Esophagus mucosa (tissue), 1 donor: ENCODE results near the gene TEAD1. TPM values are rescaled to one million over a fixed set of nuclear protein-coding genes. Genes with fewer than 3 reads are reported as not detected.

Source experiments
- ATAC-seq: fragments of 200-7000 bp; cut with Tn5 transposase; one replicate; pipeline ENCODE4 v1.9.1; 2020
- total RNA-seq: library from RNA; stranded (reverse); gene quantifications from one replicate; pipeline ENCODE4 v1.2.4, GENCODE V29; 2023
- donor health status: DM: yes; HTN: yes; CAD: no.

Gene TEAD1
- total RNA-seq, 1 donor from 2014 or later = 35.3 TPM

DNA sequence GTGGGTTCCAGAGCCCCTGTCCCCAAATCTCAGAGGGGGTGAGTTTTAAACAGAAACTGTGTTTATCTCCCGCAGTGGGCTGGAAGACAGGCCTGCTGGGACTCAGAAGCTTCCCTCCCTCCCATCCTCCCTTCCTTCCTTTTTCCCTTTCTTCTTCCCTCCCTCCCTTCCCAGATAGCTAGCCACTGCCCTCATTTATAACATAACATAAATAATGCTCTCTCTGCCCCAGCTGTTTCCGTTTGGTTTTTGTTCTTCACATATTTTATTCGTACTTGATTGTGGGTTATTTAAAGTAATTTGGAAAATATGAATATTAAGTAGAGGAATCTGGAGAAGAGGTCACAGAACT lies 140.9 kb downstream of the TEAD1 start:
- no peak for ATAC-seq

DNA sequence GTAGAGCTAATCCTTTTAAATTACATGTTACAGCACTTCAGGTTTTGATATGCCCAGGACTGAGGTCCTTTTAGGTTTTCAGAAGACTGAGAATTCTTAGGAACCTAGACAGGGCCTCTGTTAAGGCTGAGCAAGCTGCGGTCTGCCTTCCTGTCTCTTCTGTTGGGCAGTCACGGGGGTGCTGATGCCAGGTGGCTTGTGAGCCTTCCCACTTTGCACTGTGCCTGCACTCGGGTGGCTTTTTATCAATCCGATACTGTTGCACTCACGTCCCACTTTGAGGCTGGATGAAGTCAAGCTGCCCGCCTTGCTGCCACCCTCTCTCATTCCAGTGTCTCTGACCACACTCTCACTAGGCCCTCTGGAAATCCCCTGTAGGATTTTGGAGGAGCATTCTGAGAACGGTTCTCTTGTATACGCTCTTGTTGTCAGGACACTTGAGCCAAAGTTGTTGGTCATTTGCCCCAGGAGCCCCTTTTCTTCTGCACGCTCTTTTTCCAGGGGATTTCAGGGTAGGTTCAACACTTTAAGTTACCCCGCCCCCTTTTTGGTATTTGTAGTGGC lies 141.8 kb downstream of the TEAD1 start:
- ATAC-seq = peak; percentile 4

DNA sequence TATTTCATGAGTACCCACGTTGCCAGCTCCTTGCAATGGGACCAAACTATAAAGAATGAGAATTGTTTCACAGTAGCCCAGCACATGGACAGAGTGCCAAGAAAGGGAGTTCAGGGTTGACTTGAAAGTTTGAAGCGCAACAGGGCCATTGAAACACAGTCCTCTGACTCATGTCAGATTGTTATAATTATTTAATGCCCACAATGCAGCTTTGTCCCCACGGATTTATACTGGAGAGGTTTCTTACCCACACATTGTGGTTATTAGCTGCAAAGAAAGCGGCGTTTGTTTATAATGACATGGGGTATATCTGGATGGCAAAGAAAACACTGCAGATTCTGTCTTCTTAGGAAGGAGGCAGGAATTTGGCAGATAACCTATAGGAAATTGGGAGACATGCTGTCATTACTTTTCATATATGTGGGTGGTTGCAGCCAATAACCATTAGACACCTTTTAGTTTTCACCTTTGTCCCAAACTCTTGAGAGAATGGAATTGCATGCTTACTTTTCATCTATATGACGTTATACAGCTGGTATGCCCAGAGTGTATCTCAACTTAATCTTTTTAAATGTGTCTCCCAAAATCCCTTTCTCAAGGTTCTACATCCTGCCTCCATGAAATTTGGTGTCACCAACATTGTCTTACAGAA lies 143.6 kb downstream of the TEAD1 start:
- no peak for ATAC-seq

DNA sequence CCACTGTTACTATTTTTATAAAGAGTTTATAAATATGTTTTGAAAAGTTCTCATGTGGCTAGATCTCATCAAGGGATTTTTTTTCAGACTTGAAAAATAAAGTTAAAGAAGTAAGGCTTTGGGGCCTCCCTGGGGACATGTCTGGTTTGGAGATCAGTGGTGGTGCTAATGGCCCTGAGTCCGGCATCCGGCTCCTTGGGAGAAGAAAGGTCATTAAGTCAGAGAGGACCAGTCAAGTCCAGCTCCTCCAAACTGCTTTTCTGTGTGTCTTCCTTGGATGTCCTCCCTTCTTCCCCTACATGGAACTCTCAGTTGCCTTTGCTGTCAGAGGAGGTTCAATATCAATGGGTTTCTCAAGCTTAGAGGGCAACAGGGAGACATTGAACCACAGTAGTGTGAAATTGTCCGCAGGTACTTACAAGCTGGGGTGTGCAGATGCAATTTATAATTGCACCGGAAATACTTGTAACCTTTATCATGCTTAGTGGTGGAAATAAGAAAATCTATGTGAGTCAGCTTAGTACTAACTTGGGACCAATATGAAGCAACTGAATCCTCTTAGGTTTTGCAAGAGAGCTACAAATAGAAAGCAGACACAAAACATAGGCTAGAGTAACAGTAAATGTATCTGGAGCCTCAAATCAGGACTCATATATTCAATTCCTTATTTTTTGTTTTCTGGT lies 144.3 kb downstream of the TEAD1 start:
- no peak for ATAC-seq

DNA sequence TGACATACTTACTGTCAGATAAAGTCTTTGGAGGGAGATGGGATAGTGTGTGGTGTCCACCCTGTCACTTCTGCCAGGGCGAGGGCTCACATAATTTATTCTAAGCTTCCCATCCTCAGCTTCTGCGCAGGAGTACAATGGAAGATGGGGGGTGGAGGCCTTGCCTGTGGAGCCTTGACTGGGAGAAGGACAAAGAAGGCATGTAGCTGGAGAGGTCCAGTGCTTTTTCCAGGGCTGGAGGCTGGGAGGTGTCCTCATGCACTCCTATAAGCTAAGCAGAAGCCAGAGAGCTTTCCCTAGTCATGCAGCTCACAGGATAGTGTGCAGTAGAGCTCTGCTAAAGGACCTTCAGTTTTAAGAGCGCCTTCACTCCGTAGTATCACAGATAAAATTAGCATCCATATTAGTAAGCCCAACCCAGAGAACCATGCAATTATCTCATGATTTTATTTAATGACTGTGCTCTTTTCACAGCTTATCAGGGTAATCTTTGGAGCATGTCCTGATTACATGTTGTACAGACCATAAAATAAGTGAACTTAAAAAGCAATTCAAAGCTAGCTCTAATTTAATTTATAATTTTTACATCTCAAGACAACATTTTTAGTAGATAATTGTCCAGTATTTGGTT lies 148.3 kb downstream of the TEAD1 start:
- ATAC-seq = no peak

DNA sequence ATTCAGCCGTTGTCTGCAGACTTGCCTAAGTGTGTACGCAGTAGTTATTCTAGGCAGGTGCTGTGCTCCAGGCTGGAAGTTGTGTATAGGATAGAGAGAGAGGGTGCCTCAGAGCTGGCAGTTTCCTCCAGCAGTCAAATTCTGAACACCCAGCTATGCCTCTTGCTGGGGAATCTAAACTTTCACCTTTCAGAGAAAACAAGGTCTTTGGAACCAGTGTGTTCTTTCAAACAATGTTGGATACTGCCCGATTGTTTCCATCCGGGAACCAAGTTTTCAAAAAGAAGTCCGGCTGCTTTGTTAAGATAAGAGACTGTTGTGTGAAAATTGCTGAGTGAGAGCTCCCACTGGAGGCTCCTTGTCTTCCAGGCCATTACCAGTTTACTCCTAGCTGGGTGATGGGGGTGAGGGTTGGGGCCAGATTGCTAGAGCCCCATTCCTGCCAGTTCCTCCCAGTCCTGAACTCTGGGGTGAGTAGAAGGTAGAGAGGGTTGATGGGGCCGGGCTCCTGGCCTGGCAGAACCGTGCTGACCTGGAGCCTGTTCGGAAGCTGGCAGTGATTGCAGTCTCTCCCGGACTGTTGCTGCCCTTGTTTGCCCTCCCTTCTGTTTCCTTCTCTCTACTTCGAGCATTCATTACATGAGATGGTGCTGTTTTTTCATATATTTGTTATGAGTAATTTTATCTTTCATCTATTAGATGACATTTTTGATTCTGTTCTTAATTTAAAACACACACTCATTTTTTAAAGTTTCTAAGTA lies 150.2 kb downstream of the TEAD1 start:
- no peak for ATAC-seq

DNA sequence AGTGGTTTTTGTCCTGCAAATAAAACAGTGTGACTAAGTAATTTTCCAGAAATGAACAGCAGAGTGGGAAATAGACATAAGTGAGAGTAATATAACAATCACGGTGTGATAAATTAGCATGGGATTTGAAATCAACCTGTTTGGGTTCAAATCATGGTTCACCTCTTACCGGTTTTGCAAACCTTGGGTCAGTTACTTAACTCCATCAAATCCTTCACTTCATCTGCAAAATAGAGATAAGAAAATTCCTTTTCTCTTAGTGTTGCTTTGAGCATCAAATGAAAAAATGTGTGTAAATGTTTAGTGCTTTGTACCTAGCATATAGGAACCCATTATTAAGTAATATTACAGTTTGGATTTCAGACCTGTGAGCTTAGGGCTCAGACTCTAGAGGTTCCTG lies 152.2 kb downstream of the TEAD1 start:
- ATAC-seq = no peak

DNA sequence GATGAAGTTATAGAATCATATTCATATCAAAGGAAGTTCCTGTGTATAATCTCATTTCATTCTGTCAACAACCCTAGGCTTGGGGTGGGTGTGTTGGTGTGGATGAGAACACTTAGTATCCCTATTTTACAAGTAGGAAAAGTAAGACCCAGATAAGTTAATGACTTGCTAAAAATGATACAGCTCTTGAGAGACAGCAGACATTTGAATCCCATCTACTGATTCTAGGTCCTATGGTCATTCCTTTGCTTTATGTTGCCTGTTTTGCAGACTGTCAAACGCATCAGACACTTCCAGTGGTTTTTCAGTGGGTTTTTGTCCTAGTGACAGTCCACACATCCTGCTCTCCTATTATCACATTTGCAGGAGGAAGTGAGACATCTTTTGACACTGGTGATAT lies 153.1 kb downstream of the TEAD1 start:
- no peak for ATAC-seq

DNA sequence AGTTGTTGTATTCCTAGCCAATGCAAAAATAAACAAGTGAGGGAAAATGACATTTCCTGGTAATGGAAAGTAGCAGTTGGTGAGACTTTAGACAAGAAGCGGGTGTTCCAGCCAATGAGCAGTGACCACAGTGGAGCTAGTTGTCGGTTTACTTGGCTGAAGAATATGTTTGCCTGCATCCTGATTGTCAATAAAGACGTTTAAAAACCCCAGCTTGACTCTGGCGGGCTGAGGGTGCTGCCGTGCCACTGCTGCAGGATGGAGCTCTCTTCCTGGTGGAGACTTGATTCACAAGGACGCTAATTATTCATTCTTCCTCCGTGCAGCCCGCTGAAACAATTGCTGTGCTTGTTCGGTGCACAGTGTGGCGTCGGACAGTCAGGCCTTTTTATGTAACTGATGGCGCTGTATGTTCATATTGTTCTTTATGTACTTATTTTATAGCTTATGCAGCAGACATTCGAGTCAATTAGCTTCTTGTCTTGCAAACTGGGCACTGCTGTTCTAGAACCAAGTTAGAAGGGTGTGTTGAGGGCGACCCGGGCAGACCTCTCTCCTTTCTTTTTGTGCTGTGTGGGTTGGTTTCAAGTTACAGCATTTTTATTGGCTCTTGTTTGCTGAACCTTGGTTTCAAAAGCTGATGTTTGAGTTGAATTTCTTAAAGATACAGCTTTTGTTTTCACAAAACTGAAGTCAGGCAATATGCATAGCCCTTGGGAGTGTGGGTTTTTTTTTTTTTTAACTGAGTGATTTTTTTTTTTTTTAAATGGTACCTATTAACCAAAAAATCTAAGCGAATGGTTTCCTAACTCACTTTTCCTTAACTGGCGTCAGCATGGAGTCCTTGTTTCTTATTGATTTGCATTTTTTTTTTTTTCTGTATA lies 153.9 kb downstream of the TEAD1 start:
- ATAC-seq = peak; percentile 70

DNA sequence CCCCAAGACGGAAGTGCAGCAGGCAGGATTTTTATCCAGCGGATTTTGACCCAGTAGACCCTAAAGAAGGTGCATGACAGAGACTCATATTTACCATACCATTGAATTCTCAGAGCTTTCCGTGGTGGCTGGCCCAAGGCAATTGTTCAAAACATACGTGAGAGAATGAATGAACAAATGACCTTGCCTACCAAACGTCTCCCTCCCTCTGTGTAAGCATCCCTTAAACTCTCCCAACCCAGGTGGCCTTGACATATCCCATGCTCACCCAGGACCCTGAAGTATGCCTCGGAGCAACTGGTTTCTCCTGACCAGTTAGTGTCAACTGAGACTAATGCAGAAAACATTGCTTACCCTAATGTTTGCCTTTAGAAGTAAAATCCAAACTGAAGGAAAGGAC lies 154.9 kb downstream of the TEAD1 start:
- ATAC-seq = no peak

DNA sequence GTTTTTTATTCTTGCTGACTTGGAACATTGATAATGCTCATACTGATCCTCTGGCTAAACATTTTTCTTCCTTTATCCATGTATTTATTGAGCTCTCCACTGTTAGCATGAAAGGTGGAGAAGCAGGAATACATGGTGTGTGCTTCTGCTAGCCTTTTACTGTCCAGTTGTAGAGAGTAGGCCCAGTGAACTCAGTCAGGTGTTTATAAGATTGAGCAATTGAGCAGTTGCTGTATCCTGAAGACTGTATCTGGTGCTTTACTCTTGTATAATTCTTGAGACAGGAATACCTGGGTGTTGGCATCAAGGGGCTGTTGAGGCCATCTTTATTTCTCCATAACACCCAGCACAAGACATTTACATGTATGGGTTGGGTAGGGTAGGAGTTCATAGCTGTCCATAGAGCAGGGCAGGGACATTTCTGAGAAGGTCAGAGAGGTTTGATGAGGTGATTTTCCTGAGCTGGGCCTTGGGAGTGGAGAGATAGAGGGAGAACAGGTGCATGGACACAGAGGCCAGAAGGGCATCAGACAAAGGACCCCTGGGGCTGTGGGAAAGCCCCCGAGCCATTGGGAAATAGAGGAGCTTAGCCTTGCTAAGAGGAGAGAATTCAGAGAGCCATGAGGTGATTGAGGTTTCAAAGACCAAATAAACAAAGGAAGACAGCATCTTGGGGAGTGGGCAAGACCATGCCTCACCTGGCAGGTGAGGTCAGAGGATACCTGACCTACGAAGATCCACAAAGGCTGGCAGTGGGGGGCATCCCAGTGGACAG lies 155.5 kb downstream of the TEAD1 start:
- ATAC-seq = no peak

DNA sequence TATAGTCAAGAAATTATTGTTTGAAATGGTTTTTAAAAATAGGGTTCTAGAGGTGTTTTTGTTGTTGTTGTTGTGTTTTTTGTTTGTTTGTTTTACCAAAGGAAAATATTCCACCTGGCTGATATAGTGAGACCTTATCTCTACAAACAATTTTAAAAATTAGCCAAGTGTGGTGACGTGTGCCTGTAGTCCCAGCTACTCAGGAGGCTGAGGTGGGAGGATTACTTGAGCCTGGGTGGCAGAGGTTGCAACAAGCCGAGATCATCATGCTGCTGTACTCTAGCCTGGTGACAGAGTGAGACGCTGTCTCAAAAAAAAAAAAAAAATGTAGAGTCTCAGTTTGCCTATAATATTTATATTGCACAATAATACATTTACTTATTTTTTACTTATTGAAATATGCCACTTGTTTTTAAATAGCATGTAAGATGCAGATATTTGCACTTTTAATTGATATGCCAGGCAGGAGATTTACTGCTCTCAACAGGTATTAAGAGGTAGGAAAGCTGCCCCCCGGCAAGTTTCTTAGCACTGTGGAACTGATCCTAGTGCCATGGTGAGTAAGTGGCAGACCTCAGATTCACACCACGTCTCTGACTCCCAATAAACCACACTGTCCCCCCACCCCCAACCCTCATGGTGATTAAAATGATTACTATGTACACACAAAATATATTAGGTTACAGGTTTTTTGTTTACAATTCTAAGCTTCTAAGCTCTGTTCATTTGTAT lies 157.4 kb downstream of the TEAD1 start:
- no peak for ATAC-seq

DNA sequence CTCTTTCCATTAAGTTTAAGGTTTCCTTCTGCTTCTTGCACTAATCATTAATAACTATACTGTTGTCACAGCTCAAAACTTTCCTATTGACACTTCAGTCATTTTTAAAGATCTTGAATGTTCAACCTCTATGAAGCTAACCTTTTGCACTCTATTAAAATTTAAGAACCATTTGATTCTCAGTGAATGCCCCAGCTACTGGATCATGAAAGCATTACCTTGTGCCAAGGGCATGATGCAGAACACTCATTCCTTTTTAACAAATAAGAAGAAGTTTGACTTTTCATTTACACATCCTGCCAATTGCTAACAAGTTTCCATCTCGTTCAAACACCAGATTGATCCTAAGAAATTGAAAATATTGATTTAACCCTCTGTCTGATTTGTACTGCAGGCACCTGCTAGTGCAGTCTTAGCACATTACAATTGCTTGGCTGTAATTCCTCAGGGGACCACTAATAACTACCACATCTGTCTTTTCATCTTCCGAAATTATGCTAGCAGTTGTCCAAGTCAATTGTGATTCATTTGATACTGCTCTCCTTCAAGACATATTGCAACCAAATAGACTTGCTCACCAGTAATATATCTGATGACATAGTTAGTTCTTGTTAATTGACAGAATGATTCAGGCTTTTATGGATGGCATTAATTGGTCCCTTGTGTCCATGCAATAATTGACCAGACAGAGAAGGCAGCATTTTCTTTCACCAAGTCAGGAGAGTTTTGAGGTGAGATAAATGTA lies 158.4 kb downstream of the TEAD1 start:
- ATAC-seq = no peak

DNA sequence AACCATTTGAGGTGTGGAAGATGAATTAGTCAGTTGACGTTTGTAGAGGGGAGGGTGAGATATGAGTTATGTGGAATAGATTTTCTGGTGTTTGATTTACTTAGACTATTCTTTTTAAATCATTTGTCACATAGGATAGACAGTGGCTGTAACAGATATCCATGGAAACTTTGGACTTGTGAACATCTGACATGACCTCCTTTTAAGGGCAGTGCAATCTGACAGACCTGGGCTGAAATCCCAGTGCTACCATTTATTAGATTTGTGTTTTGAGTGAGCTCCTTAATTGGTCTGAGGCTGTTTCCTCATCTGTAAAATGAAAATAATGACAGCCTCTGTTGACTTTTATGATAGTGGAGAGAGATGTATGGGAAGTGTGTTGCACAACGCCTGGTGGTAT lies 159.9 kb downstream of the TEAD1 start:
- ATAC-seq = no peak

DNA sequence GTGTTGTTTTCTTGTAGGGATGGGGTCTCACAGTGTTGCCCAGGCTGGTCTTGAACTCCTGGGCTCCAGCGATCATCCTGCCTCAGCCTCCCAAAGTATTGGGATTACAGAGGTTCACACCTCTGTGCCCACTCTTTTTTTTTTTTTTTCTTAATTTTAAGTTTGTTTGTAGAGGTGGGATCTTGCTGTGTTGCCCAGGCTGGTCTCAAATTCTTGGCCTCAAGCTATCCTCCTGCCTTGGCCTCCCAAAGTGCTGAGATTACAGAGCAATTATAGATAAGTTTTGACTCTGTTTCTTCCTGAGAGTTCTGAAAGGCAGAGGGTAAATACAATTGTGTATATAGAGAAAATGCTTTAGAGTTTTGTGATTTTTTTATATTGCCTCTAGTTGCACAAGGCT lies 160.4 kb downstream of the TEAD1 start:
- no peak for ATAC-seq

DNA sequence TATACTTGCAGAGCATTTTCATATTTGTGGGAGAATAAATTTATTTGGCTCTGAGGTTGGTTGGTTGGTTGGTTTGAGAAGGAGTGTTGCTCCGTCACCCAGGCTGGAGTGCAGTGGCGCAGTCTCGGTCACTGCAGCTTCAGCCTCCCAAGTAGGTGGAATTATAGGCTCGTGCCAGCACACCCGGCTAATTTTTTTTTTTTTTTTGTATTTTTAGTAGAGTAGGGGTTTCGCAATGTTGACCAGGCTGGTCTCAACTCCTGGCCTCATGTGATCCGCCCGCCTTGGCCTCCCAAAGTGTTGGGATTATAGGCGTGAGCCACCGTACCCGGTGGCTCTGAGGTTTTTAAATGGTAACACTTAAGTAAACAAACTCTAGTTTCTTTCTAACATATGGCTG lies 161.1 kb downstream of the TEAD1 start:
- no peak for ATAC-seq

DNA sequence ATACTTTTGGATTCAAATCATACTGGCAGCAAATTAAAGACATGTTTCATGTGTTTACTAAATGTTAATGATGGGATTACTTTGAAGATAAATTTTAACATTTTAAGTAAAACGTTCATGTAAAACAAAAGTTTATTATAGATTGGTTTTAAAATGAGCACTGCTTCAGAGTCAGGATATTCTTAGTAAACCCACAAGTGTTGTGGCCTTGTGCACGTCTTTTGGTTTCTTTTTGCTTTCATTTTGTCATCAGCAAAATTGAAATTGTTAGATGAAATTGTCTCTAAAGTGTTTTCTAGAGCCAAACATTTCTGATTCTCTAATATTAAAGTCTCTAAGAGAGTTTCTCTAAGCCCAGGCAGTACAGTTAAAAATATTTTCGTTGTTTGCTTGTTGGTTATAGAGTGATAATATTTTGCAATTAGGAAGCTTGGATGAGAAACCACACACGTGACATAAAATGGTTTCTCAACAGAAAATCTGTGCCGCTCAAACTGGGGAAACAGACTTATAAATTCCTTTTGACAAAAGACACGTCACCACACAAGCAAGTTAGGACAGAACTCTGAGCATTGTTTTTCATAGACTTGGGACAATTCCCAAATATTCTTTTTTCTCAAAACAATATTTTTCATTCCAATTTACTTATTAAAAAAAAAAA lies 164.4 kb downstream of the TEAD1 start:
- ATAC-seq = peak; percentile 67

DNA sequence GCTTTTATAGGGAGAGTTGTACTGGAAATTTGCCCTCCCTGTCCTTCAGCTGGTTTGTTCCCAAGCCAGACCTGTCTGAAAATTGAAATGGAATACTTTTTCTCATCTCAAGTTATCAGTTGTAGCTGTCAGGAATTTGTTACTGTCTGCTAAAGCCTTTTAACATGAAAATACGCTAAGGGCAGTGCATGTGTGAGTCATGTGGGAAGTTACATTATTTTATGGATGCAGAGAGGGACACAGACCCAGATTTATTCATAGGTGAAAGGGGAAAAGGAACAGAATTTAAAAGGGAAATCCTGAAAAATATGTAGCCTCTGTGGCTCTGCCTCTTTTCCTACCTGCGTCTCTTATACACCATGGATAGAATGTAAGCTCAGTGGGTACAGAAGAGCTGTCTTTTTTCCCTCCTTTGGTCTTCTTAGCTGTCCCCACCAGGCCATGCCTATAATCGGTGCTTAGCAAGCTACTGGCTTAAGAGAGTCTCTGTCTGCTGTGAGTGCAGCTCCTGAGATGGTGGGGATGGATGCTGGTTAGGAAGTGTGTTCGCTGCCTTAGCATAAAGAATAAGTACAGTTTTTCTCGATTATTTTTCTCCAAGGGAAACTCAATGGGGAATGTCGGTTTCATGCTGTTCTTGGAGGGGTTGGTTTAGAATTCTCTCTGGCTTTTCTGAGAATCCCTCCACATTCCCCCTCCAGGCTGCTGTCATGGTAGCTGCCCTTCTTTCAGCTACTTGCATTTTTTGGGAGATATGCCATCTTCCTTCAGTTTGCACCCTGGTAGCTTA lies 166.8 kb downstream of the TEAD1 start:
- ATAC-seq = no peak
